ENCODE data around the gene SIRT6. TPM values are rescaled to one million over a fixed set of nuclear protein-coding genes. Genes with fewer than 3 reads are reported as not detected.
"Not testable (repeated sequence)": the region's sequence is repeated elsewhere in the genome, so short reads cannot be mapped to it uniquely, and the experiment has no call there.

SIRT6 gene
- total RNA-seq, 1 experiment from 2014 or later: 18.0 TPM

- intact Hi-C loops (cut with micrococcal nuclease): no loop called here
- TF ChIP-seq, protein P1, sequence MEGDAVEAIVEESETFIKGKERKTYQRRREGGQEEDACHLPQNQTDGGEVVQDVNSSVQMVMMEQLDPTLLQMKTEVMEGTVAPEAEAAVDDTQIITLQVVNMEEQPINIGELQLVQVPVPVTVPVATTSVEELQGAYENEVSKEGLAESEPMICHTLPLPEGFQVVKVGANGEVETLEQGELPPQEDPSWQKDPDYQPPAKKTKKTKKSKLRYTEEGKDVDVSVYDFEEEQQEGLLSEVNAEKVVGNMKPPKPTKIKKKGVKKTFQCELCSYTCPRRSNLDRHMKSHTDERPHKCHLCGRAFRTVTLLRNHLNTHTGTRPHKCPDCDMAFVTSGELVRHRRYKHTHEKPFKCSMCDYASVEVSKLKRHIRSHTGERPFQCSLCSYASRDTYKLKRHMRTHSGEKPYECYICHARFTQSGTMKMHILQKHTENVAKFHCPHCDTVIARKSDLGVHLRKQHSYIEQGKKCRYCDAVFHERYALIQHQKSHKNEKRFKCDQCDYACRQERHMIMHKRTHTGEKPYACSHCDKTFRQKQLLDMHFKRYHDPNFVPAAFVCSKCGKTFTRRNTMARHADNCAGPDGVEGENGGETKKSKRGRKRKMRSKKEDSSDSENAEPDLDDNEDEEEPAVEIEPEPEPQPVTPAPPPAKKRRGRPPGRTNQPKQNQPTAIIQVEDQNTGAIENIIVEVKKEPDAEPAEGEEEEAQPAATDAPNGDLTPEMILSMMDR (conservative IDR thresholded peaks at IDR 0.05; ENCODE audit: low read depth, low read length): no peak
- TF ChIP-seq EZH2 (IDR thresholded peaks at IDR 0.05; ENCODE audit: low read length, unreplicated experiment) (no peak), EZH2phosphoT487 (IDR thresholded peaks at IDR 0.05; ENCODE audit: borderline replicate concordance, low read length) (no peak)
- Histone ChIP-seq H2AFZ (ENCODE audit: low read length) (no peak overlapping the region), H3K9ac (ENCODE audit: low read length) (no peak overlapping the region), H3K79me2 (ENCODE audit: low read length) (no peaks in the 10 kb centered on the region), H3K36me3 (ENCODE audit: low read depth, low read length) (no peaks in the 10 kb centered on the region), H3K9me2 (replicated peaks; ENCODE audit: low read length) (no peaks in the 10 kb centered on the region), H3K4me3 (ENCODE audit: low read length) (no peak overlapping the region), H3F3A (ENCODE audit: low read length, unreplicated experiment) (no peaks in the 10 kb centered on the region), H3K27ac (ENCODE audit: low read length) (no peak overlapping the region), H4K20me1 (ENCODE audit: low read length) (no peaks in the 10 kb centered on the region), H3K4me2 (ENCODE audit: low read length) (no peak overlapping the region), H3K27me3 (ENCODE audit: low read length) (no peaks in the 10 kb centered on the region), H3K4me1 (ENCODE audit: insufficient read depth, low read length) (no peaks in the 10 kb centered on the region), H3K9me3 (ENCODE audit: low read length) (no peaks in the 10 kb centered on the region)
- no peak for ATAC-seq
- ChIA-PET CTCF (no interaction called here), POLR2A (ENCODE audit: unreplicated experiment) (no interaction called here)
- no peak for DNase-seq
- BruUV-seq (replicated peaks): no TSS peak
Observed at GRCh38 chr19:4164262-4164661, 18.1 kb downstream of the SIRT6 start.

DNA sequence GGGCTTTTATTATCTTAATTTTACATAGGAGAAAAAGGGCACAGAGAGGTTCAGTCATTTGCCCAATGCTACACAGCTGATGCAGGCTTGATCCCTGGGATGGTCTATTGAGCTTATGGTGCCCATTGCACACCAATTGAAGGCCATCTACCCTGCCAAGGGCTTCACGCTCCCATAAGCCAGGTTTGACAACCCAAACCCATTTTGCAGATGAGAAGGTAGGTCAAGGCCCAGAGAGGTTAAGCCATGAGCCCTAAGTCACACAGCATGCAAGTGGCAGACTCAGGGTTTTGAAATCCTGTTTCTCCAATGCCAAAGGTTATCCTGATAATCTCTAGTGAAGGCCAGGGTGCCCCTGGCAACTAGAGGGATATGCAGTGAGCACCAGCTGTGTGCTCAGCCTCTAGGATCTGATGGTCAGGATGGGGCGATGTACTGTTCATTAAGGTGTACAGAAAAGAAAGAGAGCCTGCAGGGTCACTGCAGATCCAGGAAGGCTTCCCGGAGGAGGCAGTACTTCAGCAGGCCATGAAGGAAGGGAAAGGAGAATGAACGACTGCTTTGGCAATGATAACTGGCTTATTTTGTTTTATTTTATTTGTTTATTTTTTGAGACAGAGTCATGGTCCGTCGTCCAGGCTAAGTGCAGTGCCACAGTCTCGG, 20.8 kb downstream of the SIRT6 start:
- Histone ChIP-seq H3K36me3 (ENCODE audit: low read depth, low read length) (no peaks in the 10 kb centered on the region), H3K9ac (ENCODE audit: low read length) (no peak overlapping the region), H3K4me1 (ENCODE audit: insufficient read depth, low read length) (no peaks in the 10 kb centered on the region), H3K27ac (ENCODE audit: low read length) (no peak overlapping the region), H3K4me3 (ENCODE audit: low read length) (no peak overlapping the region), H3K9me3 (ENCODE audit: low read length) (no peaks in the 10 kb centered on the region), H3K9me2 (replicated peaks; ENCODE audit: low read length) (no peaks in the 10 kb centered on the region), H2AFZ (ENCODE audit: low read length) (no peak overlapping the region), H3F3A (ENCODE audit: low read length, unreplicated experiment) (no peaks in the 10 kb centered on the region), H3K79me2 (ENCODE audit: low read length) (no peaks in the 10 kb centered on the region), H4K20me1 (ENCODE audit: low read length) (no peaks in the 10 kb centered on the region), H3K4me2 (ENCODE audit: low read length) (no peak overlapping the region), H3K27me3 (ENCODE audit: low read length) (no peaks in the 10 kb centered on the region)
- DNase-seq: no peak
- POLR2A ChIA-PET (ENCODE audit: unreplicated experiment): no interaction called here
- CTCF ChIA-PET: no interaction called here
- no peak for TF ChIP-seq EZH2phosphoT487 (IDR thresholded peaks at IDR 0.05; ENCODE audit: borderline replicate concordance, low read length)
- TF ChIP-seq, protein P1 (conservative IDR thresholded peaks at IDR 0.05; ENCODE audit: low read depth, low read length): no peak
- TF ChIP-seq EZH2 (IDR thresholded peaks at IDR 0.05; ENCODE audit: low read length, unreplicated experiment): no peak
- no TSS peak for BruUV-seq (replicated peaks)
- ATAC-seq: no peak
- intact Hi-C loops (cut with micrococcal nuclease): no loop called here

- H3K27me3 ChIP-seq (ENCODE audit: low read length); H3K4me2 ChIP-seq (ENCODE audit: low read length); H3K9me3 ChIP-seq (ENCODE audit: low read length); H3K36me3 ChIP-seq (ENCODE audit: low read depth, low read length); DNase-seq; H4K20me1 ChIP-seq (ENCODE audit: low read length); H2AFZ ChIP-seq (ENCODE audit: low read length); H3F3A ChIP-seq (ENCODE audit: low read length, unreplicated experiment); H3K79me2 ChIP-seq (ENCODE audit: low read length); H3K9ac ChIP-seq (ENCODE audit: low read length); H3K27ac ChIP-seq (ENCODE audit: low read length); H3K4me1 ChIP-seq (ENCODE audit: insufficient read depth, low read length); CTCF ChIA-PET; ATAC-seq; H3K4me3 ChIP-seq (ENCODE audit: low read length); H3K9me2 ChIP-seq (replicated peaks; ENCODE audit: low read length); intact Hi-C loops (cut with micrococcal nuclease); BruUV-seq (replicated peaks): not testable (repeated sequence)
- POLR2A ChIA-PET (ENCODE audit: unreplicated experiment): interaction anchor here (0.5 kb wide), 1 partner anchor 15 kb away, joined by 5 read pairs; no protein-coding TSS in a partner anchor
Observed at GRCh38 chr19:4157971-4158370, 24.4 kb downstream of the SIRT6 start.

All from PC-3 (cell line).